GM19240 (cell line): ENCODE results near the gene OSBPL1A.
"Not testable (repeated sequence)": the region's sequence is repeated elsewhere in the genome, so short reads cannot be mapped to it uniquely, and the experiment has no call there.

Experiments
- DNase-seq: peaks from one replicate; pipeline ENCODE4 v3.0.0; 2011; ENCODE audit warnings: low spot score; ENCODE audit not compliant: insufficient read length

Gene OSBPL1A

DNA sequence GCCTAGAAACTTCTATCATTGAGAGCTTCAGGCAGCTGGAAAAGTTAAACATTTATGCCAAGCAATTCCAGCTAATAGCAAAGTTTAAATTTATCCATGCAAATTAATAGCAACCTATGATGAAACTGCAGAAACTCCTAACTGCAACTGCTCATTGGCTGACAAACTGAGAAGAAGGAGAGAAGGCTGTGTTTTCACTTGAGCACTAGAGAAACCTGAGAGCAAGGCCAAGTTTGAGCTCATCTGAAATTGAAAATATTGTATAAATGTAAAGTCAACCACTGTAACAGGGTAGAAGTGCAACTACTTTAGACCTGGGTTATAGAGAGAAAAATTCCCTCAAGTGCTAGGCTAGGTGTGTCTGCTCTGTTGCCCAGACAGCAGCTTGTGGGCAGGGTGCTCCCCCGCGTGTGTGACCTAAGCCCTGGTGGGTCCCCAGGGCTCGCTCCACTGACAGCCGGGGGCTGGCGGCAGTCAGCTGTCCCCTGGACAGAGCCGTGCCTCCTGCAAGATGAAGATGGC lies 208.6 kb downstream of the OSBPL1A start:
- DNase-seq, result peak; percentile 14

DNA sequence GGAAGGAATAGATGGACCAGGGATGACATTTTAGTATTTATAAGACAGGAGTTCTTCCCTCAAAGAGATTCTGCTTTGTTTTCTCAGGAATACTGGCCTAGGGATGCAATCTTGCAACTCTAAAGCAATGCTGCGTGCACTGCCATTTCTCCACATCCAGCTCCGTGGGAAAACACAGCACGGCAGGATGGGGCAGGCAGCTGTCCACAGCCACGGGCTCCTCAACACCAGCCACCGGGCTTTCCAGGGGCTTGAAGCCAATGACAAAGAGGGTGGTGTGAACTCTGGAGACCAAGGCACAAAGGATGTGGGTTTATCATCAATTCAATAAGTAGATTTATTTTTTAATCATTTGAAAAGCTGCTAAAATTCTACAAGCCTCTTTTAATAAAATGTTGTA lies 209.5 kb downstream of the OSBPL1A start:
- DNase-seq, result no peak

DNA sequence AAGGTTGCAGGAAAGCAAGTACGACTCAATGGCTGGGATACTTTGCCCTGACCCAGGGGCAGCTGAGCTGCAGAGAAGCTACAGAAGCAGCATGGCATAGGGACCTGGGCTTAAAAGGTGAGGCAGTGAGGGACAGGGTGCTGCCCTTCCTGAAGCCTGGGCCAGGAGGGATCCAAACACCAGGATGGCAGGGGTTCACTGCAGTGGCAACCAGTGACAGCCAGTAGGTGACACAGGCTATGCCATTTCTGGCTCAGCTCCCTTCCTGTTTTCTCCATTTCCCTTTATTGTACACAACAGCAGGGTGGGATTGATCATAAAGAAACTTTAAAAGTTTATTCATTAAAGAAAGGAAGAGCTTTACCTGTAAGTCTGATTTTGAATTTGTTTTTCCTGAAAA lies 209.9 kb downstream of the OSBPL1A start:
- no peak for DNase-seq

DNA sequence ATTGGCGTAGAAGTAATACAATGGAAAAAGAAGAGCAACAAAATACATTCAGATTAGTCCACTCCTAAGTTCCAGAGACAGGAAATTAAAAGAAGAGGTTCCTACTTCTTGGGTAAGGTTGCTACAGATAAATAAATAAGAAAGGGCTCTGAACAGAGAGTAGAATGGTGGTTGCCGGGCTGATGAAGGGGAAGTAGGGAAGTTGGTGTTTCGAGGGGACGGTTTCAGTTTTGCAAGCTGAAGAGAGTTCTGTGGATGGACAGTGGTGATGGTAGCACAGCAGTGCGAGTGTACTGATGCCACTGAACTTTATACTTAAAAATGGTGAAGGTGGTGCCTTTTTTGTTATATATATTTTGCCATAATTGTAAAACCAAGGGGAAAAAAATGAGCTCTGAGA lies 210.6 kb downstream of the OSBPL1A start:
- no peak for DNase-seq

DNA sequence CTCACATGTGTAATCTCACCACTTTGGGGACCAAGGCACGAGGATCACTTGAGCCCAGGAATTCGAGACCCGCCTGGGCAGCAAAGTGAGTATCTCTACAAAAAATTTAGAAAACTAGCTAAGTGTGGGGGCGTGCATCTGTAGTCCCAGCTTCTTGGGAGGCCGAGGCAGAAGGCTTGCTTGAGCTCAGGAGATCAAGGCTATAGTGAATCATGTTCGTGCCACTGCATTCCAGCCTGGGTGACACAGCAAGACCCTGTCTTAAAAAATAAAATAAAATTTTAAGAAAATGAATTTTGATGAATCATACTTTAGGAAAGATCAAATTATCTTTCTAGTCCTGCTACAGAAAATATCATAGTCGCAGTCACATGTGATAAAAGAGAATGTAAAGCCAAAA lies 211.8 kb downstream of the OSBPL1A start:
- no peak for DNase-seq

DNA sequence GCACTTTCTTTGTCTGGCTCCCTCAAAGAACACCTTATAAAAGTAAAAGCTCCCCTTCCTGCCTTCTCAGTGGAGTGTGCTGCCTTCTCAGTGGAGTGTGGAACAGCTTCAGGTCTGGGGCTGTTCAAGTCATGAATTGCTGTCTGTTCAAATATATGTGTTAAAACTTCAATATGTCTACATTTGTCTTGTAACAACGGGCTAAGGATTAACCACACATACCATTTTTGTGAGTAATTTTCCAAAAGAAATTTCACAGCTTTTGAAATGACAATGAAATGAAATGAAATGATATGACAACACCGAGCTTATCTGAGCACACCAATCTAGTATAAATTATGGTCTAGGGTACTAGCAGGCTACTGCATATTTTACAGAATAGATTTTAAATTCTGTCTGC lies 215.8 kb downstream of the OSBPL1A start:
- DNase-seq, result no peak

DNA sequence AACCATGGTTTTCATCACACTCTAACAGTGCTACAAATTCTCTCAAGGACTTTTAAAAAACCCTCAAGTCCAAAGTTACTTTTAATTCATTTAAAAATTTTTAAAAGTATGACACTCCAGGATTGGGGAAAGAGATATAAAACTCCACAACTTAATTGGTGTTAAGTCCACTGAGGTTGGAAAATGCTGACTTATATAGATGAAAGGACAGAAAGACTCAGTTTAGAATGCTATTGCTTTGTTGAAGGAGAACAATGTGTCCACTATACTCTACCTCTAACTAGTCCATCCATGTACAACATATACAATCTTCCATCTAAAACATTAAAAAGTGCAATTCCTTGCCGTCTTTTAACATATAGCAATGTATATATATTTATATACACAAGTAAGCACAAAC lies 217.6 kb downstream of the OSBPL1A start:
- DNase-seq, result no peak

DNA sequence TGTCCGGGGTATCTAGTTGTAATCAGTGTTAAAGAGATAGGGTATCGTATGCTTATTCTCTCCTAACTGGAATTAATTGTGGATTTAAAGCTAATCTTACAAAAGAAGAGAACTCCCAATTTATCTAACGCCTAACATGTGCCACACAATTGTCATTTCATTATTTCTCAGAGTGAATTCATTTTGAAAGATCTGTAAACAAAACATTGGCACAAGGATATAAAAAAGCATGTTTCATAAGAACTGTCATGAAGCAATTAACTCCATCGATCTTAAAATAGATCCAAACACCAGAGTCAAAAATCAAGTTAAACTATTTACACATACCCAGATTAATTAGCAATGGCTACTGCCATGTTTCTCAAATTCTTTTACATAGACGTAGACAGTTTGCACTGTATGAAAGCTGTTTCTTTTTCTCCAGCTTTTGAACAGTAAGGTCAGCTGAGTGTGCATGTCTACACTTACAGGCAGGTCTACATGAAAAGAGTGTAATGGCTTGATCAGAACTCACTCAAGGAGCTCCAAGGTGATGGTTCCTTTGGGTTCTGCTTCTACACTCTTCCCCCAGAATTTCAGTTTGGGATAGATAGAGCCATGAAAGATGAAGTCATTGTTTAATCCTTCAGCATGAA lies 220.0 kb downstream of the OSBPL1A start:
- no peak for DNase-seq

DNA sequence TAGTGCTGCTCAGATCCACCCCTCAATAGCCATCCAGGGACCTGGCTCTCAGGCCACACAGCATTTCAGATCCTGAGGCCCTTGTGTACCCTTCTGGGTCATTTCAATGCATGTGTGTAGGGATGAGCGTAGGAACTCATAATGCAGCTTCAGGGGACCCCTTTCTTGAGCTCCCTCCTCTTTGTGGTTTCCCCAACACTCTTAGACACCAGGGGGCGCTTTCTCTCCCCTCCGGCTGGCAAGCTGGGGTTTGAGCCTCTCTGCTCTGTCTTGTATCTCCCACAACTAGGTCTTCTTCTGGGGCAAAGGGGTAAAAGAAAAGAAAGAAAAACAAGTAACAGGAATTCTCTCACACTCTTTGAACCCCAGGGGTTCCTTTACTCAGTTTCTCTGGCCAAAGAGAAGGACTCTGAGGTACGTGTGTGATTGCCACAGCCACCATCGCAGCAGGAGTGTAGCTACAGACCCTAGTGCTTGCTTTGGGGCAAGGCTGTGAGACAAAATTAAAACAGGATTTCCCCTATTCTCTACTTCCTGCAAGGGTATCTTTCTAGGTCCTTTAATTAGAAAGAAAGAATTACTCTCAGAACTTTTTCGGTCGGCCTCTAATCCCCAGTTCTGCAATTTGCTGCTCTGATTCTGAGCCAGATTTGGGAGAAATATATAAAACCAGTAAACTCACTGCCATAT lies 220.8 kb downstream of the OSBPL1A start:
- DNase-seq, result peak; percentile 62

DNA sequence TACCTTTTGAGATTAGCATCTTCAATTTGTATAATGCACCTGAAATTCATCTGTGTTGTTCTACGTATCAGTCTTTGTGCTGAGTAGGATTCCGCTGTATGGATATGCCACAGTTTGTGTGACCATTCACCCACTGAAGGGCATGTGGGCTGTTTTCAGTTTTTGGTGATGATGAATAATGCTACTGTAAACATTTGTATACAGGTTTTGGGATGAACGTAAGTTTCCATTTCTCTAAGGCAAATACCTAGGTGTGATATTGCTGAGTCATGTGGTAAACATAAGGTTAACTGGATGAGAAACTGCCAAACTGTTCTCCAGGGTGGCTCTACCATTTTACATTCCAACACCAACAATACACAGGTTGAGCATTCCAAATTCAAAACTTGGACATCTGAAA lies 223.6 kb downstream of the OSBPL1A start:
- no peak for DNase-seq

DNA sequence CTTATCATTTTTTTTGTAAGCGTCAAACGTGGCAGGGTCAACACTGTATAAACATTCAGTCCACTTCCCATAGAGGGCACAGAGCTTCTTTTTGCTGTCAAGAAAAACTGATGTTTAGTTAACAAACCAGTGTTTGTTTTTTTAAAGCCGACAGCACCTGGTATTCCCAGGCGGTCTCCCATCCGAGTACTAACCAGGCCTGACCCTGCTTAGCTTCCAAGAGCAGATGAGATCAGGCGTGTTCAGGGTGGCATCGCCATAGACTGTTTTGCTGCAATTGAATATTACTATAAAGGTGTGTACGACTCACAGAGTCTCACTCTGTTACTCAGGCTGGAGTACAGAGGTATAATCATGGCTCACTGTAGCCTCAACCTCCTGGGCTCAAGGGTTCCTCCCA lies 227.3 kb downstream of the OSBPL1A start:
- DNase-seq, result no peak

DNA sequence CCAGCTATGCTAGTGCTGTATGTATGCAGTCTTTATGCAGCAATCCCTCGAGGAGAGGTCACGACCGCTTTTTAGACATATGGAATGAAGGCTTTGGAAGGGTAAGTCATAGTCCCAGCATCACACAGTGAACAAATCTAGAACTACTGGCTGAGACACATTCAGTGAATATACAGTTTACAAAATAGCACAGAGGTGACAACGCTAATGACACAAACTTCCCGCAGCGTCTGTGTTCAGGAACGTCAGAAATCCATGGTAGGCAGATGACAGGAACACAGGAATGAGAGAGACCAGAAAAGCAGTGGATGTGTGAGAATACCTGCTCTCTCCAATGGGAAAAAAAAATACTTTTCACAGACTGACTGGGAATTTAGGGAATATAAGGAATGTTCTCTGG lies 229.1 kb downstream of the OSBPL1A start:
- DNase-seq, result no peak

DNA sequence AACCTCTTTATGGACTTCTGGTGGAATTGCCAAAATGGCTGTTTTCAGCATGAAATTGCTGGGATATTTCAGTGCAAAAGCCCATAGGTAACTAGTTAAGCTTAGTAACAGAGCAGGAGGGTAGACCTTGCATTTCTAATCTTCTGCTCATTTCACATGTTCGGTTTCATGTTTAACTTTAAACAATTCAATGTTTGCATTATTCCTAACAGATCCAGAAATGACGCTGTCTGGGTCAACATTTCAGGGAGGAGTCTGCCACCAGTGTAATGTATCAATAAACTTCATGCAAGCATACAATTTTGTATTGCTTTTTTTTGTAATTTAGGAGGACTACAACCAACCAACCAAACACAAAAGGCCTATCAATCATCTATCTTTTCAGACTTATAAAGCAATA lies 236.3 kb downstream of the OSBPL1A start:
- DNase-seq, result no peak

DNA sequence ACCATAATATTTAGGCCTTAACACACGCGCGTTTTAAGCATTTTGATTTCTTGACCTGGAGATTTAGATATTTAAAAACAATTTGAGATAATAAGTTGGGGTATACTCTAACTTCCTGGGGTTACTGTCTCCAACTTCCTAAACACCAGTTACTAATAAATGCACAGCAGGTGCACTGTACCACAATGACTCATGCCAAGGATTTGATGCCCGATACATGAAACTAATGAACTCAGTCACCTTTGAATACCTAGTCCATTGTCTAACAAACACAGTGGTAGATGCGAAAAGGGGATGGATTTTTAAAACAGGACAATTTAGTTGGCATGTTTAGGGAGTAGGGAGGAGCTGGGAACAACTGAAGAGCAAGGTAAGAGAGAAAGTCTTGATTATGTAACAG lies 237.5 kb downstream of the OSBPL1A start:
- DNase-seq, result no peak

DNA sequence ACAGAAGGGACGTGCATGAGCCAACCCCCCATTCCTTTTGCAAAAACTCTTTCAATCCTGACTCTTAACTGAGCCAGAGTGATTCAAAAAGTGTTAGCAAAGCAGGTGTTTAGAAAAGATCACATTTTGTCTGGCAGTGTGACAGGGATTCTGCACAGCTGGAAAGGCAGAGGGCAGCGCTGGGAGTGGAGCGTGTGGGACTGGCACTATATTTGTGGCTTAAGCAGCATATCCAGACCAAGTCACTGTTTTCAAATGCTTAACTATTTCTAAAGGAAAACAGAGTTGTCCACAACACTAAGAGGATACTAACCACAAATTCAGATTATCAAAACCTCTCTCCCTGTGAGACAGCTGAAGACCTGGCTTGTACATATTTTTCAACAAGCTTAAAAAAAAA lies 239.8 kb downstream of the OSBPL1A start:
- DNase-seq, result no peak

DNA sequence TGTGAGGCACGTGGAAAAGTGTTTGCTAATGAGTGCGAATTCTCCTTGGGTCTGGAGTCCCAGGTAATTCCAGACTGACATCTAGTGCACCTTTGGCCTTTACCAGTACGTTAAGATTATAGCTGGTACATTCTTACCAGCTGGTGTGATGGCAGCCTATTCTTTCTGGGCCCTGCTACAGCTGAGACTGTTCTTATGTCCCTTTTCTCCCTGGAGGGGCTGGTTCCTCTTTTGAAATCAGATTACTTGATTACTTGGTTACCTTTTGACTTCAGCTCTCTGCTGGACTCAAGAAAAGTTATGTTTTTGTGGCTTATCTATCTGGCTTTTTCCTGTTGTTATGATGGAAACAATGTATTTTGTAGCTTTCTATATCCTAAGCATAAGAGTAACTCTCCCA lies 244.2 kb downstream of the OSBPL1A start:
- peak; percentile 12 for DNase-seq

DNA sequence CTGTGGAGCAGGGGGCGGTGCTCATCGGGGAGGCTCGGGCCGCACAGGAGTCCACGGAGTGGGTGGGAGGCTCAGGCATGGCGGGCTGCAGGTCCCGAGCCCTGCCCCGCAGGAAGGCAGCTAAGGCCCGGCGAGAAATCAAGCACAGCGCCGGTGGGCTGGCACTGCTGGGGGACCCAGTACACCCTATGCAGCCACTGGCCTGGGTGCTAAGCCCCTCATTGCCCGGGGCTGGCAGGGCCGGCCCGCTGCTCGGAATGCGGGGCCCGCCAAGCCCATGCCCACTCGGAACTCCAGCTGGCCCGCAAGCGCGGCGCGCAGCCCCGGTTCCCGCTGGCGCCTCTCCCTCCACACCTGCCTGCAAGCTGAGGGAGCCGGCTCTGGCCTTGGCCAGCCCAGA lies 248.0 kb downstream of the OSBPL1A start:
- not testable (repeated sequence) for DNase-seq

DNA sequence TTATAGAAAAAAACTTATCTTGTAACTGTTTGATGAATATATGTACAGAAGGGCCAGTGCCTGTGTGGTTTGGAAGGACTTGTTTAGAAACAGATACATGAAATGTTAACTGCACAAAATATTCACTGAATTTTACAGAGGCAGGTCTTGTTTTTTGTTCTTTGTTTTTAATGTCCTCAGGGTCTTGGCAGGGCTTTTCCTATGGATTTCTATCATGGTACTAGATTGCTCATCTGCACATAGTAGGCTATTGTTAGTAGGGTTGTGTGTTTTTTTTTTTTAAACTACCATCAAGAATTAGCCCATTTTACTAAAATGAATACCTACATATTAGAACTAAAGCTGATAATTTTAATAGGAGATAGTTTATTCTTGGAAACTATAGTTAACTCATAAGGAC lies 255.2 kb downstream of the OSBPL1A start:
- DNase-seq, result no peak

DNA sequence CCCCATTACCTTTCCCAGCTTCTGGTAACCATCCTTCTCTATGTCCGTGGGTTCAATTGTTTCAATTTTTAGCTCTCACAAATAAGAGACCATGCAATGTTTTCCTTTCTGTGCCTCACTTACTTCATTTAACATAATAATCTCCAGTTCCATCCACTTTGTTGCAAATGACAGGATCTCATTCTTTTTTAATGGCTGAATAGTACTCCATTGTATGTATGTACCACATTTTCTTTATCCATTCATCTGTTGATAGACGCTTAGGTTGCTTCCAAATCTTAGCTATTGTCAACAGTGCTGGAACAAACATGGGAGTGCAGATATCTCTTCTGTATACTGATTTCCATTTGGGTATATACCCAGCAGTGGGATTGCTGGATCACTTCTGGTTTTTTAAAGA lies 256.9 kb downstream of the OSBPL1A start:
- no peak for DNase-seq

DNA sequence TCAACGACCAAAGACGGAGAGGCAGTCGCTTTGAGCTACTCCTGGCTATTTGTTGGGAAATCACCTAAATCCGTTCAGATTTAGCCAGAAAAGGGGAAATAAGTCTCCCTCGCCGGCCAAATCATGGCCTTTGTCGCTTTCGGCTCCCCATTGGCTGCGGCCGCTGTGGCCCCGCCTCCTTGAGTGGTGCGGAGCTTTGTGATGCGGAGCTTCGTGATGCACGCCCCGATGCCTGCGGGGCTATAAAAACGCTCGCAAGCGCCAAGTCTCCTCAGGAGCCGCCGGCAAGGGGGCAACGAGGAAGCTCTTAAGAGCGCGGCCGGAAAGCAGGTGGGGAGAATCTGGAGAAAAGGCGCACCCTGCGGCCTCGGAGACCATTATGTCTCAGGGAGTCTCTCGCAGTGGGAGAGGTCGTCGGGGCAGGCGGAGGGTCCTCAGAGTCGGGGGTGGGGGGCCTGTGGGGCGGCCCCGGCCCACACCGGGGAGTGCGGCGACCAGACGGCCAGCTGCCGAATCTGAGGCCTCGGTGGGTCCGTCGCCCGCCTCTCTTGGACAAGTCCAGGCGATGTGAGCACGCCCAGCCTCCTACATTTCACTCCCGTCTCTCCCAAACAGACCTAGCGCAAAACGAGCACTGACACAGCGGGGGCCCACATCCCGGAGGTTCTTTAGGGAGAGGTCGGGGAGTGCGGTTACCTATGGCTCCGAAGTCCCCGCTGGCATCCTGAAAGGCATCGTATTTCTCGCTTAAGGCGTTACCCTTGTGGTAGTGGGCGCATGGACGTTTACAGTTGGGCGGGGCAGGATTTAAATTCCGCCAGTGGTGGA lies 258.6 kb downstream of the OSBPL1A start, which contains the start of gene CABYR:
TSS of gene CABYR (plus strand) at position 274 of the 828 bp plus-strand sequence. CDS start 4,053 bp downstream, outside the sequence.
- DNase-seq, result peak; percentile 28

DNA sequence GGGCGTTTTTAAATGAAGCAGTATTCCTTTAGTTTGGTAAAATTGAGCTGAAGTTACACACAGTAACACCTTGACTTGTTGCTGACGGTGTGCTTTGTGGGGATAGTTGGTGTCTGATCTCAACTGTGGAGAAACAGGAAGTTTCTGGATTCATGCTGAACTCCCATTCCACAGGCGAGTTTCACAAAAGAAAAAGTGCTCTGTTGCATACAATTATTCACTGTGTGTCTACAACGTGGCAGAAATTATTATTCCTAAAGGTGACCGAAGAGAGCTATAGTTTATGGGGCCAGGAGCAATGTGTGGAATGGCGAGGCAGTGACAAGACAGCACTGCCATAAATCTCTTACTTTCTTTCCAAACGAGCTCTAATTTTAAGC lies 259.2 kb downstream of the OSBPL1A start:
- DNase-seq, result no peak

DNA sequence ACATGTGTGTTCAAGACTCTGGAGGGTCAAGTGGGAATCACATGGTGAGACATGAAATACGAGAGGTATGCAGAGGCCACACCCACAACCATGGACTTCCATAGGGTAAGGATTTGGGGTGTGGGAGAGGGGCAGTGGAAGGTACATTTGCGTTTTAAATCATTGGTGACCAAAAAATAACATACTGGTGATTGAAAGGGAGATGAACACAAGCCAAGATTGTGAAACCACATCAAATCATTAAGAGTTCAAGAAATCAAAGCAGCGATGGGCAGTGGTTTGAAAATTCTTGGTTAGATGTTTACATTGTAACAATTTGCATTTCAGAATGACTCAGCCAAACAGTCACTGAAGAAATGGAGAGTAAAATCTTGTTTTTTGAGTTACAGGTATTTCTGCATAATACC lies 260.7 kb downstream of the OSBPL1A start:
- no peak for DNase-seq
